RWPE2 (cell line): ENCODE data around the gene SYT15.

Source experiments
- ATAC-seq: fragments of 200-7000 bp; cut with Tn5 transposase; 3 replicates; pipeline ENCODE4 v1.9.1; 2021; ENCODE audit warnings: low read depth
- DNase-seq: peaks from one replicate; pipeline ENCODE4 v3.0.0-alpha.2; 2020; ENCODE audit warnings: low spot score
- H3K27ac ChIP-seq: fragments of 450-650 bp; 2 replicates; pipeline ENCODE4 v1.5.1; 2017; ENCODE audit warnings: mild to moderate bottlenecking; ENCODE audit not compliant: poor library complexity, severe bottlenecking
- H3K27me3 ChIP-seq: fragments of 250-450 bp; sonication (Bioruptor Pico); 2 replicates; pipeline ENCODE4 v1.5.1; 2021; ENCODE audit warnings: mild to moderate bottlenecking, moderate library complexity; ENCODE audit not compliant: insufficient read depth, poor library complexity, severe bottlenecking
- H3K36me3 ChIP-seq: fragments of 250-450 bp; sonication (Bioruptor Pico); 2 replicates; pipeline ENCODE4 v1.5.1; 2020; ENCODE audit warnings: low read depth, mild to moderate bottlenecking, moderate library complexity
- H3K4me1 ChIP-seq: fragments of 250-450 bp; sonication (Bioruptor Pico); 2 replicates; pipeline ENCODE4 v1.5.1; 2021; ENCODE audit warnings: mild to moderate bottlenecking, moderate library complexity; ENCODE audit not compliant: insufficient read depth, poor library complexity, severe bottlenecking
- H3K4me3 ChIP-seq: fragments of 250-450 bp; sonication (Bioruptor Pico); 2 replicates; pipeline ENCODE4 v1.5.1; 2021; ENCODE audit warnings: mild to moderate bottlenecking, moderate library complexity; ENCODE audit not compliant: severe bottlenecking
- H3K9me3 ChIP-seq: fragments of 250-450 bp; sonication (Bioruptor Pico); 2 replicates; pipeline ENCODE4 v1.5.1; 2021; ENCODE audit warnings: mild to moderate bottlenecking, moderate library complexity; ENCODE audit not compliant: severe bottlenecking
- TF ChIP-seq, protein P1 (sequence below): fragments of 450-650 bp; IDR thresholded peaks from one replicate; pipeline ENCODE4 v1.5.1; 2017; ENCODE audit warnings: mild to moderate bottlenecking, moderate library complexity; ENCODE audit not compliant: poor library complexity, severe bottlenecking

Gene SYT15

DNA sequence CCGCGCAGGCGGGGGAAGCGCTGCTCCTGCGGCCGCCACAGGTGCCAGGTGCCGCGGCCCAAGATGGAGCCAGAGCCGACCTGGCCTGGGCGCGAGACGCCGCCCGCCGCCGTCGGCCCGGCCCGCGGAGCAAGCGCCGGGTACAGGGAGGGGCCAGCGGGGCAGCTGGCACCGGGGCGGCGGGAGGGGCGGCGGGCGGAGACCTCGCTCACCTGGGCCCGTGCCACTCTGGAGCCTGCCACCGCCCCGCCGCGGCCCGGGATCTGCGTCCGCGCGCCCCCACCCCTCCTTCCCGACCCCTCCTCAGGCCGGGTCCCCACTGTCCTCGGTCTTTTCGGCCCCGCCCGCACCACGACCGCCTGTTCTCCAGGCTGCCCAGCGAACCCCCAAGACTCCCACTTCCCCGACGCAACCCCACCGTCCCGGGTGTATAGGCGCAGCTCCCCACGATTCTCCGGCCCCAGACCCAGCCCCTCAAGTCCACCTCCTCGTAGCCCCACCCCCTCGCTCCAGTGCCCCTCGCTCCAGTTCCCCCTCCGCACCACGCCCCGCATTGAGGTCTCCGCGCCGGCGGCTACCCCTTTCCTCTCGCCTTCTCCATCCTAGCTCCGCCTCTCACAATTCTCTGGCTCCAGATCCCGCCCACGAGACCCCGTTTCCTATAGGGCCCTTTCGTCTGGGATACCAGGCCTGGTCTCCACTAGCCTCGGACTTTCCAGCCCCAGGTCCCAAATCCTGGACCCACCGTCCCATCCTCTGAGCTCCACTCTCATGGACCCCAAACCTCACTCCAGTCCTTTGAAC lies 22.2 kb upstream of the SYT15 start, which contains the start of gene GPRIN2:
GPRIN2 (minus strand) TSS at position 144 of the 804 bp plus-strand sequence. CDS start 5,922 bp downstream, outside the sequence.
- TF ChIP-seq, protein P1, sequence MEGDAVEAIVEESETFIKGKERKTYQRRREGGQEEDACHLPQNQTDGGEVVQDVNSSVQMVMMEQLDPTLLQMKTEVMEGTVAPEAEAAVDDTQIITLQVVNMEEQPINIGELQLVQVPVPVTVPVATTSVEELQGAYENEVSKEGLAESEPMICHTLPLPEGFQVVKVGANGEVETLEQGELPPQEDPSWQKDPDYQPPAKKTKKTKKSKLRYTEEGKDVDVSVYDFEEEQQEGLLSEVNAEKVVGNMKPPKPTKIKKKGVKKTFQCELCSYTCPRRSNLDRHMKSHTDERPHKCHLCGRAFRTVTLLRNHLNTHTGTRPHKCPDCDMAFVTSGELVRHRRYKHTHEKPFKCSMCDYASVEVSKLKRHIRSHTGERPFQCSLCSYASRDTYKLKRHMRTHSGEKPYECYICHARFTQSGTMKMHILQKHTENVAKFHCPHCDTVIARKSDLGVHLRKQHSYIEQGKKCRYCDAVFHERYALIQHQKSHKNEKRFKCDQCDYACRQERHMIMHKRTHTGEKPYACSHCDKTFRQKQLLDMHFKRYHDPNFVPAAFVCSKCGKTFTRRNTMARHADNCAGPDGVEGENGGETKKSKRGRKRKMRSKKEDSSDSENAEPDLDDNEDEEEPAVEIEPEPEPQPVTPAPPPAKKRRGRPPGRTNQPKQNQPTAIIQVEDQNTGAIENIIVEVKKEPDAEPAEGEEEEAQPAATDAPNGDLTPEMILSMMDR: no peak

DNA sequence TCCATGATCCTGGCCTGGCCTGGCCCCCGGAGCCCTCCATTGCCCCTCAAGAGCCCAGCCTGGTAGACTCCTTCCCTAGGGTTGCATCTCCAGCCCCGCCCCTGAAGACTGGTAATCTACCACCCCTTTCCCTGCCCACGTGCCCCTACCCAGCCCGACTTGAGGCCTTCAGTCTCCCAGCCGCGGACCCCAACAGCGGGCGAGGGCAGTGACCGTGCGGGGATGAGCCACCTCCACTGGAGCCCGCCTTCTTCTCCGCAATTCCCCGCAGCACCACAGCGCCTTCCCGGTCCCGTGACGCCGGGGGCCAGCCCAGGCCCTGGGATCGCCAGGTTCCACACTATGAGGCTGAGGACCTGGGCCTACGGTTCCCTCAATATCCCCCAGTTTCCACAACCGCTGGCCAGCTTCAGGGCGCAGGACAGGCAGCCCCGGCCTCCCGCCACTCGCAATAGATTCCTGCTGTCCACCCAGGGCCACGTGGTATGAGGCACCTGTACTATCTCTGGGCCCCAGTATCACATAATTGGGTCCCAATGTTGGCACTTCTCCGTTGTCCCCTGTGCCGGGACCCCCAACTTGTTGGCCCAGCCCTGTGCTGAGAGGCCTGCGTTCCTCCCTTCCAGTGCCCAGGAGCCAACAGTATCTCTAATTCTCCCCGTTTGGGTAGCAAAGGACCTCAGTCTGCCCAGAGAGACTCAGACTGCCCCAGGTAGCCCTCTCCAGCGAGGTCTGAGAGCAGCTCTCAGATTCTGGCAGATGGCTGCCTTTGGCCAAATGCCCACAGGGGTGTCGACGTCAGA lies 21.4 kb upstream of the SYT15 start:
- DNase-seq (peak; percentile 82), ATAC-seq (no peak)
- Histone ChIP-seq H3K9me3 (no peaks in the 10 kb centered on the region), H3K4me3 (no peak overlapping the region), H3K27ac (no peak overlapping the region), H3K27me3 (peaks cover 4% of the 10 kb centered on the region), H3K36me3 (no peaks in the 10 kb centered on the region), H3K4me1 (no peaks in the 10 kb centered on the region)
- TF ChIP-seq, protein P1: no peak

More for the DNA sequence above, 22.2 kb upstream of the SYT15 start, which contains the start of gene GPRIN2:
- Histone ChIP-seq H3K4me1 (no peaks in the 10 kb centered on the region), H3K9me3 (no peaks in the 10 kb centered on the region), H3K4me3 (peak within 1 kb of the TSS; percentile 55), H3K36me3 (no peaks in the 10 kb centered on the region), H3K27me3 (peaks cover 4% of the 10 kb centered on the region), H3K27ac (no peak within 1 kb of the TSS)
- ATAC-seq (peak; percentile 73), DNase-seq (peak; percentile 79)

GRCh38 chr10:46558122-46558391 lies 20.9 kb upstream of the SYT15 start:
- peaks cover 4% of the 10 kb centered on the region for H3K27me3 ChIP-seq
- TF ChIP-seq, protein P1: no peak
- no peaks in the 10 kb centered on the region for H3K4me1 ChIP-seq
- DNase-seq (no peak), ATAC-seq (no peak)
- no peaks in the 10 kb centered on the region for H3K36me3 ChIP-seq
- no peak overlapping the region for H3K4me3 ChIP-seq
- no peak overlapping the region for H3K27ac ChIP-seq
- no peaks in the 10 kb centered on the region for H3K9me3 ChIP-seq

GRCh38 chr10:46558392-46559185 lies 20.3 kb upstream of the SYT15 start:
- H3K9me3 ChIP-seq: no peaks in the 10 kb centered on the region
- ATAC-seq (no peak), DNase-seq (peak; percentile 79)
- H3K4me3 ChIP-seq: no peak overlapping the region
- TF ChIP-seq, protein P1: no peak
- no peak overlapping the region for H3K27ac ChIP-seq
- peaks cover 4% of the 10 kb centered on the region for H3K27me3 ChIP-seq
- H3K4me1 ChIP-seq: no peaks in the 10 kb centered on the region
- H3K36me3 ChIP-seq: no peaks in the 10 kb centered on the region
